Astrocyte (in vitro differentiated cells and primary cell): ENCODE measurements around the gene TRDN.

Experiments
- EZH2 ChIP-seq: IDR thresholded peaks from 2 replicates; pipeline ENCODE4 v1.6.1; 2012; ENCODE audit warnings: mild to moderate bottlenecking, low read length, inconsistent platforms; ENCODE audit not compliant: insufficient read depth
- TF ChIP-seq, protein P1 (sequence below): IDR thresholded peaks from 2 replicates; pipeline ENCODE4 v1.5.1; 2011; ENCODE audit warnings: low read depth, mild to moderate bottlenecking, inconsistent platforms, low read length, moderate library complexity; ENCODE audit not compliant: insufficient read depth

DNA sequence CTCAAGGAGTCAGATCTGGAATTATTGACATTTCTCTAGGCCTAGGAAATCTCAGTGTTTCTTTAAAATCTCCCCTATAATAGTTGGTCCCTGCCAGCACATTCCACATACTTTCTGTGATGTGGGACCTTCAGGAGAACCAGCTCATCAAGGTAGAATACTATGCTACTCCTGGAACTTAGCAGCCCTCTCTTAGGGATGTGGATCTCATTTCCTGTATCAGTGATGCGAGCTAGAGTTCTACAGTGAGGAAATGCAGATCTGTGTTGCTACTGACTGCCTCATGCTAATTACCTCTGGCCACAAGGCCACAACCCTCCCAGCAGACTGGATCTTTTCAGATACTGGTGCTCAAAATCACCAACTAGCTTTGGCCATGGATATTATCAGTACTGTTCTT, 446.9 kb downstream of the TRDN start:
- TF ChIP-seq, protein P1, sequence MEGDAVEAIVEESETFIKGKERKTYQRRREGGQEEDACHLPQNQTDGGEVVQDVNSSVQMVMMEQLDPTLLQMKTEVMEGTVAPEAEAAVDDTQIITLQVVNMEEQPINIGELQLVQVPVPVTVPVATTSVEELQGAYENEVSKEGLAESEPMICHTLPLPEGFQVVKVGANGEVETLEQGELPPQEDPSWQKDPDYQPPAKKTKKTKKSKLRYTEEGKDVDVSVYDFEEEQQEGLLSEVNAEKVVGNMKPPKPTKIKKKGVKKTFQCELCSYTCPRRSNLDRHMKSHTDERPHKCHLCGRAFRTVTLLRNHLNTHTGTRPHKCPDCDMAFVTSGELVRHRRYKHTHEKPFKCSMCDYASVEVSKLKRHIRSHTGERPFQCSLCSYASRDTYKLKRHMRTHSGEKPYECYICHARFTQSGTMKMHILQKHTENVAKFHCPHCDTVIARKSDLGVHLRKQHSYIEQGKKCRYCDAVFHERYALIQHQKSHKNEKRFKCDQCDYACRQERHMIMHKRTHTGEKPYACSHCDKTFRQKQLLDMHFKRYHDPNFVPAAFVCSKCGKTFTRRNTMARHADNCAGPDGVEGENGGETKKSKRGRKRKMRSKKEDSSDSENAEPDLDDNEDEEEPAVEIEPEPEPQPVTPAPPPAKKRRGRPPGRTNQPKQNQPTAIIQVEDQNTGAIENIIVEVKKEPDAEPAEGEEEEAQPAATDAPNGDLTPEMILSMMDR = no peak
- no peak for TF ChIP-seq EZH2
